ENCODE measurements around the gene ARID2. TPM values are rescaled to one million over a fixed set of nuclear protein-coding genes. Genes with fewer than 3 reads are reported as not detected.

Gene ARID2
- total RNA-seq, 2 donors from 2014 or later = 30.5 to 36.2 TPM

- Histone ChIP-seq H3K27me3 (replicated peaks; ENCODE audit: insufficient read depth) (no peaks in the 10 kb centered on the region), H3K9me3 (no peaks in the 10 kb centered on the region), H3K27ac (no peak overlapping the region), H3K4me3 (no peak overlapping the region), H3K36me3 (peaks cover 9% of the 10 kb centered on the region), H3K4me1 (ENCODE audit: control insufficient read depth in 1 of 2, low read depth in 2 of 2) (no peaks in the 10 kb centered on the region)
- ATAC-seq (ENCODE audit: insufficient number of reproducible peaks, low FRiP score, low read depth) (no peak), DNase-seq (ENCODE audit: low spot score) (no peak)
- no peak for TF ChIP-seq CTCF (IDR thresholded peaks at IDR 0.05)
These were observed 216.9 kb downstream of the ARID2 start for GRCh38 chr12:45946435-45946834.

- DNase-seq (ENCODE audit: low spot score) (no peak), ATAC-seq (ENCODE audit: insufficient number of reproducible peaks, low FRiP score, low read depth) (no peak)
- Histone ChIP-seq H3K36me3 (peaks cover 9% of the 10 kb centered on the region), H3K27ac (no peak overlapping the region), H3K27me3 (replicated peaks; ENCODE audit: insufficient read depth) (no peaks in the 10 kb centered on the region), H3K4me3 (no peak overlapping the region), H3K4me1 (ENCODE audit: control insufficient read depth in 1 of 2, low read depth in 2 of 2) (no peaks in the 10 kb centered on the region), H3K9me3 (no peaks in the 10 kb centered on the region)
- no peak for TF ChIP-seq CTCF (IDR thresholded peaks at IDR 0.05)
These were observed 219.0 kb downstream of the ARID2 start for GRCh38 chr12:45948546-45948945.
